Neural cell (in vitro differentiated cells): Measurements from ENCODE around the gene FGF14. TPM values are rescaled to one million over a fixed set of nuclear protein-coding genes. Genes with fewer than 3 reads are reported as not detected.

Source experiments
- H2AFZ ChIP-seq: fragments of 200-600, 300-800 bp; sonication (generic), shearing (Covaris generic); 2 replicates; pipeline ENCODE4 v1.6.0; 2014; ENCODE audit warnings: low read depth, mild to moderate bottlenecking, antibody characterized with exemption, low read length, moderate library complexity
- H3F3A ChIP-seq: fragments of 200-600 bp; shearing (Covaris generic); 2 replicates; pipeline ENCODE4 v1.6.1; 2016; ENCODE audit warnings: mild to moderate bottlenecking, moderate library complexity, mixed read lengths, antibody characterized with exemption, low read length; ENCODE audit not compliant: insufficient read depth, poor library complexity, severe bottlenecking
- H3K27ac ChIP-seq: fragments of 200-600, 300-800 bp; sonication (generic), shearing (Covaris generic); 2 replicates; pipeline ENCODE4 v1.5.1; 2014; ENCODE audit warnings: mild to moderate bottlenecking, low read length, moderate library complexity
- H3K27me3 ChIP-seq: fragments of 300-800, 200-600 bp; sonication (generic), shearing (Covaris generic); 2 replicates; pipeline ENCODE4 v1.6.0; 2014; ENCODE audit warnings: mild to moderate bottlenecking, low read depth, low read length, moderate library complexity; ENCODE audit not compliant: insufficient read depth
- H3K36me3 ChIP-seq: fragments of 300-800, 200-600 bp; sonication (generic), shearing (Covaris generic); 2 replicates; pipeline ENCODE4 v1.5.1; 2014; ENCODE audit warnings: mild to moderate bottlenecking, antibody characterized with exemption, low read length, moderate library complexity; ENCODE audit not compliant: insufficient read depth
- H3K4me2 ChIP-seq: fragments of 300-800, 200-600 bp; sonication (generic), shearing (Covaris generic); 2 replicates; pipeline ENCODE4 v1.6.0; 2014; ENCODE audit warnings: mild to moderate bottlenecking, low read length
- H3K4me3 ChIP-seq: fragments of 300-800, 200-600 bp; sonication (generic), shearing (Covaris generic); 2 replicates; pipeline ENCODE4 v1.5.1; 2014; ENCODE audit warnings: mild to moderate bottlenecking, low read length, moderate library complexity
- H3K79me2 ChIP-seq: fragments of 200-600 bp; shearing (Covaris generic); replicated peaks from 2 replicates; pipeline ENCODE4 v1.6.0; 2014; ENCODE audit warnings: mild to moderate bottlenecking, low read length, moderate library complexity; ENCODE audit not compliant: insufficient read depth
- H3K9ac ChIP-seq: fragments of 300-800, 200-600 bp; sonication (generic), shearing (Covaris generic); 2 replicates; pipeline ENCODE4 v1.6.1; 2016; ENCODE audit warnings: mild to moderate bottlenecking, low read length, mixed read lengths
- H3K9me2 ChIP-seq: fragments of 200-600 bp; shearing (Covaris generic); 2 replicates; pipeline ENCODE4 v1.6.1; 2016; ENCODE audit warnings: mild to moderate bottlenecking, low read length, mixed read lengths; ENCODE audit not compliant: insufficient read depth
- H3K9me3 ChIP-seq: fragments of 200-600, 300-800 bp; sonication (generic), shearing (Covaris generic); 2 replicates; pipeline ENCODE4 v1.6.1; 2016; ENCODE audit warnings: mild to moderate bottlenecking, mixed run types, low read length, moderate library complexity, mixed read lengths
- H4K20me1 ChIP-seq: fragments of 200-600 bp; shearing (Covaris generic); 2 replicates; pipeline ENCODE4 v1.6.1; 2016; ENCODE audit warnings: mild to moderate bottlenecking, mixed run types; ENCODE audit not compliant: insufficient read depth
- EP300 ChIP-seq: fragments of 450-650 bp; conservative IDR thresholded peaks from 2 replicates; pipeline ENCODE4 v1.6.1; 2014; ENCODE audit warnings: antibody characterized with exemption, mild to moderate bottlenecking, moderate library complexity; ENCODE audit not compliant: poor library complexity, severe bottlenecking
- EZH2 ChIP-seq: fragments of 200-600, 300-800 bp; shearing (Covaris generic), sonication (generic); IDR thresholded peaks from 2 replicates; pipeline ENCODE4 v1.6.1; 2014; ENCODE audit warnings: antibody characterized with exemption, low read length, borderline replicate concordance, mild to moderate bottlenecking; ENCODE audit not compliant: insufficient read depth, poor library complexity, severe bottlenecking
- MXI1 ChIP-seq: fragments of 450-650 bp; conservative IDR thresholded peaks from 2 replicates; pipeline ENCODE4 v1.6.1; 2014; ENCODE audit warnings: antibody characterized with exemption, mild to moderate bottlenecking; ENCODE audit not compliant: poor library complexity, severe bottlenecking
- POLR2AphosphoS5 ChIP-seq: IDR thresholded peaks from 2 replicates; pipeline ENCODE4 v1.6.1; 2012
- RAD21 ChIP-seq: fragments of 450-650 bp; conservative IDR thresholded peaks from 2 replicates; pipeline ENCODE4 v1.6.1; 2014; ENCODE audit warnings: antibody characterized with exemption, mild to moderate bottlenecking, moderate library complexity
- SMC3 ChIP-seq: fragments of 450-650 bp; conservative IDR thresholded peaks from 2 replicates; pipeline ENCODE4 v1.6.1; 2014; ENCODE audit warnings: antibody characterized with exemption, mild to moderate bottlenecking, moderate library complexity; ENCODE audit not compliant: poor library complexity
- TAF1 ChIP-seq: IDR thresholded peaks from 2 replicates; pipeline ENCODE4 v1.6.1; 2012; ENCODE audit warnings: low read depth
- polyA plus RNA-seq: library from polyadenylated mRNA; depleted of rRNA; stranded (reverse); fragments of >200 nt; gene quantifications from 2 replicates; pipeline ENCODE4 v1.2.3, GENCODE V29; 2014
- TF ChIP-seq, protein P1 (sequence below): IDR thresholded peaks from 2 replicates; pipeline ENCODE4 v1.6.1; 2012; ENCODE audit warnings: borderline replicate concordance
- TF ChIP-seq, protein P2 (sequence below): fragments of 450-650 bp; IDR thresholded peaks from 2 replicates; pipeline ENCODE4 v1.5.1; 2014; ENCODE audit warnings: antibody characterized with exemption, mild to moderate bottlenecking, moderate library complexity; ENCODE audit not compliant: poor library complexity, severe bottlenecking

Gene FGF14
- polyA plus RNA-seq, 1 donor from 2014 or later = 36.4 TPM

DNA sequence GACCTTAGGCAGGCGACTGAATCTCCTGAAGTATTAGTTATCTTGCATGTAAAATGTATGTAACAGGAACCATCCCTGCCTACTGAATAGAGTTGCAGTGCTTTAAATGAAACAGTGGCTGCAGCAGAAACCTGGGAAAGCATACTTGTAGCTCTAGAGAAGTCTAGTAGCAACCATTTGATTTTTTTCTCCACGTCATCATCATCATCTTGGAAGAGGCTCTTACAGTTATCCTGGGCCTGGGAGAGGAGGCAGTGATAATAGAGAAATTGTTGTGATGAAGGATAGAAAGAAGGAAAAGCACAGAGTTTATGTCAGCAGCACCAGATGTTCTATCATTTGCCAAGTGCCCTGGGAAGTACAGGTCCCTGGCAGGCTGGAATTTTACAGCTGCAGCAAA, 571.8 kb downstream of the FGF14 start:
- H3K9ac ChIP-seq = no peak overlapping the region
- H2AFZ ChIP-seq = no peak overlapping the region
- H3F3A ChIP-seq = no peaks in the 10 kb centered on the region
- no peaks in the 10 kb centered on the region for H3K79me2 ChIP-seq
- H3K27me3 ChIP-seq = no peaks in the 10 kb centered on the region
- no peaks in the 10 kb centered on the region for H3K36me3 ChIP-seq
- TF ChIP-seq EZH2 (no peak), POLR2AphosphoS5 (no peak), TAF1 (no peak), MXI1 (no peak), EP300 (no peak), SMC3 (no peak), RAD21 (no peak)
- TF ChIP-seq, protein P1, sequence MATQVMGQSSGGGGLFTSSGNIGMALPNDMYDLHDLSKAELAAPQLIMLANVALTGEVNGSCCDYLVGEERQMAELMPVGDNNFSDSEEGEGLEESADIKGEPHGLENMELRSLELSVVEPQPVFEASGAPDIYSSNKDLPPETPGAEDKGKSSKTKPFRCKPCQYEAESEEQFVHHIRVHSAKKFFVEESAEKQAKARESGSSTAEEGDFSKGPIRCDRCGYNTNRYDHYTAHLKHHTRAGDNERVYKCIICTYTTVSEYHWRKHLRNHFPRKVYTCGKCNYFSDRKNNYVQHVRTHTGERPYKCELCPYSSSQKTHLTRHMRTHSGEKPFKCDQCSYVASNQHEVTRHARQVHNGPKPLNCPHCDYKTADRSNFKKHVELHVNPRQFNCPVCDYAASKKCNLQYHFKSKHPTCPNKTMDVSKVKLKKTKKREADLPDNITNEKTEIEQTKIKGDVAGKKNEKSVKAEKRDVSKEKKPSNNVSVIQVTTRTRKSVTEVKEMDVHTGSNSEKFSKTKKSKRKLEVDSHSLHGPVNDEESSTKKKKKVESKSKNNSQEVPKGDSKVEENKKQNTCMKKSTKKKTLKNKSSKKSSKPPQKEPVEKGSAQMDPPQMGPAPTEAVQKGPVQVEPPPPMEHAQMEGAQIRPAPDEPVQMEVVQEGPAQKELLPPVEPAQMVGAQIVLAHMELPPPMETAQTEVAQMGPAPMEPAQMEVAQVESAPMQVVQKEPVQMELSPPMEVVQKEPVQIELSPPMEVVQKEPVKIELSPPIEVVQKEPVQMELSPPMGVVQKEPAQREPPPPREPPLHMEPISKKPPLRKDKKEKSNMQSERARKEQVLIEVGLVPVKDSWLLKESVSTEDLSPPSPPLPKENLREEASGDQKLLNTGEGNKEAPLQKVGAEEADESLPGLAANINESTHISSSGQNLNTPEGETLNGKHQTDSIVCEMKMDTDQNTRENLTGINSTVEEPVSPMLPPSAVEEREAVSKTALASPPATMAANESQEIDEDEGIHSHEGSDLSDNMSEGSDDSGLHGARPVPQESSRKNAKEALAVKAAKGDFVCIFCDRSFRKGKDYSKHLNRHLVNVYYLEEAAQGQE = no peak
- TF ChIP-seq, protein P2, sequence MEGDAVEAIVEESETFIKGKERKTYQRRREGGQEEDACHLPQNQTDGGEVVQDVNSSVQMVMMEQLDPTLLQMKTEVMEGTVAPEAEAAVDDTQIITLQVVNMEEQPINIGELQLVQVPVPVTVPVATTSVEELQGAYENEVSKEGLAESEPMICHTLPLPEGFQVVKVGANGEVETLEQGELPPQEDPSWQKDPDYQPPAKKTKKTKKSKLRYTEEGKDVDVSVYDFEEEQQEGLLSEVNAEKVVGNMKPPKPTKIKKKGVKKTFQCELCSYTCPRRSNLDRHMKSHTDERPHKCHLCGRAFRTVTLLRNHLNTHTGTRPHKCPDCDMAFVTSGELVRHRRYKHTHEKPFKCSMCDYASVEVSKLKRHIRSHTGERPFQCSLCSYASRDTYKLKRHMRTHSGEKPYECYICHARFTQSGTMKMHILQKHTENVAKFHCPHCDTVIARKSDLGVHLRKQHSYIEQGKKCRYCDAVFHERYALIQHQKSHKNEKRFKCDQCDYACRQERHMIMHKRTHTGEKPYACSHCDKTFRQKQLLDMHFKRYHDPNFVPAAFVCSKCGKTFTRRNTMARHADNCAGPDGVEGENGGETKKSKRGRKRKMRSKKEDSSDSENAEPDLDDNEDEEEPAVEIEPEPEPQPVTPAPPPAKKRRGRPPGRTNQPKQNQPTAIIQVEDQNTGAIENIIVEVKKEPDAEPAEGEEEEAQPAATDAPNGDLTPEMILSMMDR = no peak
- no peak overlapping the region for H3K4me3 ChIP-seq
- H3K9me2 ChIP-seq = no peaks in the 10 kb centered on the region
- H3K4me2 ChIP-seq = no peak overlapping the region
- no peaks in the 10 kb centered on the region for H4K20me1 ChIP-seq
- H3K9me3 ChIP-seq = no peaks in the 10 kb centered on the region
- no peak overlapping the region for H3K27ac ChIP-seq

- TF ChIP-seq MXI1 = no peak
- TF ChIP-seq, protein P1 = no peak
- Histone ChIP-seq H4K20me1 (no peaks in the 10 kb centered on the region), H3K9ac (no peak overlapping the region), H3K4me3 (no peak overlapping the region), H3K4me2 (no peak overlapping the region), H3K27me3 (no peaks in the 10 kb centered on the region), H3K9me2 (no peaks in the 10 kb centered on the region), H3K9me3 (no peaks in the 10 kb centered on the region), H2AFZ (no peak overlapping the region), H3F3A (no peaks in the 10 kb centered on the region), H3K27ac (no peak overlapping the region), H3K36me3 (no peaks in the 10 kb centered on the region), H3K79me2 (no peaks in the 10 kb centered on the region)
Measured at GRCh38 chr13:101829484-101829883, 572.4 kb downstream of the FGF14 start.
